A549 (cell line): Measurements from ENCODE around the gene C16orf92. TPM values are rescaled to one million over a fixed set of nuclear protein-coding genes. Genes with fewer than 3 reads are reported as not detected.
A peak's percentile ranks its signal among the peaks of the same experiment; 100 is the strongest.

ENCODE experiments used
- ATAC-seq, 2 experiments: fragments of 200-7000 bp in 1 of 2; fragments of >200 bp in 1 of 2; cut with Nextera tagmentation in 1 of 2; cut with Tn5 transposase in 1 of 2; 3 replicates each; pipeline versions ENCODE4 v1.8.0 to v1.9.1; 2018 to 2020; ENCODE audit warnings: mild to moderate bottlenecking in 1 of 2, moderate library complexity in 1 of 2
- CTCF ChIA-PET: fragments of 300-600 bp; sonication (Branson Sonifier 250); formaldehyde crosslinking; extraction: SDS; loops from one replicate; lab custom pipeline; 2021; ENCODE audit warnings: antibody characterized with exemption, inconsistent platforms; lab: Yijun Ruan, JAX
- POLR2A ChIA-PET: fragments of 350-600 bp; formaldehyde crosslinking; extraction: SDS; loops from one replicate; lab custom pipeline; 2021; ENCODE audit warnings: antibody characterized with exemption, inconsistent platforms; lab: Yijun Ruan, JAX
- DNase-seq, 2 experiments: peaks; one replicate each; pipeline versions ENCODE4 v3.0.0 to v3.0.0-alpha.2; 2011 to 2016; ENCODE audit warnings: low read depth in 1 of 2, low spot score in 1 of 2
- FAIRE-seq: peaks from 2 replicates; lab custom pipeline; 2011; peaks lifted over from hg19 to GRCh38; lab: Jason Lieb, UNC
- H3K27ac ChIP-seq, 2 experiments: fragments of >200 bp; sonication (Bioruptor Twin); formaldehyde crosslinking; 3 replicates each; pipeline ENCODE4 v1.5.1; 2016 to 2017
- H3K4me1 ChIP-seq: fragments of >200 bp; sonication (Bioruptor Twin); formaldehyde crosslinking; 3 replicates; pipeline ENCODE4 v1.6.1; 2016
- H3K4me2 ChIP-seq: fragments of >200 bp; sonication (Bioruptor Twin); formaldehyde crosslinking; 3 replicates; pipeline ENCODE4 v1.6.1; 2016
- H3K4me3 ChIP-seq: fragments of >200 bp; sonication (Bioruptor Twin); formaldehyde crosslinking; 3 replicates; pipeline ENCODE4 v1.5.1; 2016
- H3K9me3 ChIP-seq: fragments of >200 bp; sonication (Bioruptor Twin); formaldehyde crosslinking; 3 replicates; pipeline ENCODE4 v1.6.1; 2016
- ATOH8 ChIP-seq: fragments of 250-450 bp; sonication (Bioruptor Pico); IDR thresholded peaks from 2 replicates; pipeline ENCODE4 v1.5.0; 2020; ENCODE audit warnings: low read depth, mild to moderate bottlenecking, moderate library complexity
- BCL3 ChIP-seq: fragments of >200 bp; sonication (Bioruptor Twin); formaldehyde crosslinking; IDR thresholded peaks from 3 replicates; pipeline ENCODE4 v1.6.1; 2016
- CBX2 ChIP-seq: fragments of 200-600 bp; sonication (generic); IDR thresholded peaks from 2 replicates; pipeline ENCODE4 v1.6.1; 2016; ENCODE audit warnings: low read depth, mild to moderate bottlenecking, borderline replicate concordance
- CEBPB ChIP-seq, 2 experiments: fragments of >200 bp in 1 of 2; sonication (Bioruptor Twin) in 1 of 2; formaldehyde crosslinking in 1 of 2; IDR thresholded peaks; 2 replicates each; pipeline ENCODE4 v1.6.1; 2012 to 2016
- CTCF ChIP-seq: fragments of >200 bp; sonication (Bioruptor Twin); formaldehyde crosslinking; IDR thresholded peaks from 3 replicates; pipeline ENCODE4 v1.5.1; 2016
- EHF ChIP-seq: fragments of 250-450 bp; sonication (Bioruptor Pico); IDR thresholded peaks from 2 replicates; pipeline ENCODE4 v1.5.0; 2020; ENCODE audit warnings: mild to moderate bottlenecking
- FOXS1 ChIP-seq: fragments of 250-450 bp; sonication (Bioruptor Pico); IDR thresholded peaks from 2 replicates; pipeline ENCODE4 v1.5.0; 2020; ENCODE audit warnings: mild to moderate bottlenecking, moderate library complexity
- JUN ChIP-seq, 2 experiments: fragments of >200 bp; sonication (Bioruptor Twin); formaldehyde crosslinking; IDR thresholded peaks; 2 replicates in 1 of 2; 3 replicates in 1 of 2; pipeline ENCODE4 v1.6.1; 2016 to 2017
- JUNB ChIP-seq: fragments of >200 bp; sonication (Bioruptor Twin); formaldehyde crosslinking; IDR thresholded peaks from 2 replicates; pipeline ENCODE4 v1.6.1; 2016
- KDM1A ChIP-seq: fragments of 200-600 bp; sonication (generic); IDR thresholded peaks from 2 replicates; pipeline ENCODE4 v1.6.1; 2016; ENCODE audit warnings: low read depth, mild to moderate bottlenecking
- MAFK ChIP-seq: fragments of 450-650 bp; IDR thresholded peaks from 2 replicates; pipeline ENCODE4 v1.6.1; 2014; ENCODE audit not compliant: partially characterized antibody
- PHF8 ChIP-seq: fragments of 200-600 bp; sonication (generic); IDR thresholded peaks from 2 replicates; pipeline ENCODE4 v1.6.1; 2016; ENCODE audit warnings: low read depth, mild to moderate bottlenecking, antibody characterized with exemption, moderate library complexity, borderline replicate concordance
- POLR2AphosphoS2 ChIP-seq: conservative IDR thresholded peaks from 2 replicates; pipeline ENCODE4 v1.6.1; 2012; ENCODE audit warnings: low read length, improper control_type of control experiment, inconsistent platforms
- RAD21 ChIP-seq, 2 experiments: fragments of >200 bp in 1 of 2; sonication (Bioruptor Twin) in 1 of 2; formaldehyde crosslinking in 1 of 2; IDR thresholded peaks in 1 of 2; conservative IDR thresholded peaks in 1 of 2; 2 replicates in 1 of 2; 3 replicates in 1 of 2; pipeline ENCODE4 v1.6.1; 2012 to 2018; ENCODE audit warnings: inconsistent platforms in 1 of 2
- SMC3 ChIP-seq: fragments of >200 bp; sonication (Bioruptor Twin); formaldehyde crosslinking; IDR thresholded peaks from 3 replicates; pipeline ENCODE4 v1.6.1; 2018; ENCODE audit warnings: inconsistent platforms
- TP53 ChIP-seq: fragments of 250-450 bp; sonication (Bioruptor Pico); IDR thresholded peaks from 2 replicates; pipeline ENCODE4 v1.5.0; 2021; ENCODE audit warnings: mild to moderate bottlenecking, moderate library complexity
- USF2 ChIP-seq: fragments of 450-650 bp; IDR thresholded peaks from 2 replicates; pipeline ENCODE4 v1.6.1; 2014; ENCODE audit warnings: antibody characterized with exemption
- ZFP36 ChIP-seq: fragments of 450-650 bp; IDR thresholded peaks from 2 replicates; pipeline ENCODE4 v1.6.1; 2014; ENCODE audit warnings: borderline replicate concordance; ENCODE audit not compliant: partially characterized antibody
- WGBS: methylation state at CpG from one replicate; pipeline ENCODE4 v1.1.6; 2017; ENCODE audit errors: missing lambda C conversion rate; 5-methylcytosine and 5-hydroxymethylcytosine counted together
- polyA plus RNA-seq, 4 experiments: library from polyadenylated mRNA; depleted of rRNA in 3 of 4; stranded (reverse); fragments of >200 nt; fragmentation: RNase III in 1 of 4; extraction: RNeasy Plus Mini Kit Qiagen cat#74134 plus additional on column Dnase treatment in 1 of 4; gene quantifications; 2 replicates in 3 of 4; 3 replicates in 1 of 4; pipeline ENCODE4 v1.2.3, GENCODE V29; 2011 to 2017

Gene C16orf92
- polyA plus RNA-seq, 2 of the 4 experiments (the other 2 are of a cell fraction): not detected

GRCh38 chr16:30041841-30042240, 18.8 kb downstream of the C16orf92 start:
- Histone ChIP-seq H3K4me1 (no peaks in the 10 kb centered on the region), H3K27ac (no peak overlapping the region), H3K4me2 (no peak overlapping the region), H3K4me3 (no peak overlapping the region), H3K9me3 (no peaks in the 10 kb centered on the region)
- ATAC-seq (0 out of 6 replicates have a peak, but pooled peaks of 1 of the 2 experiments have one; percentile 41), DNase-seq (no peak), FAIRE-seq (no peak)
- ChIA-PET CTCF (interaction anchor here (0.7 to 5.2 kb wide), 13 partner anchors 9 to 234 kb away, joined by 3 to 61 read pairs (median 4); partner anchors contain the start of genes TBX6 and TLCD3B), POLR2A (no interaction called here)
- 24% methylated on average over 5 of the region's 5 CpGs for WGBS
- TF ChIP-seq EHF (CRISPR knock-in tag) (no peak), RAD21 (conservative IDR thresholded peaks at IDR 0.05 in 1 of 2, IDR thresholded peaks at IDR 0.05 in 1 of 2) (peak; percentile 61 to 75), SMC3 (peak; percentile 58), CBX2 (no peak), CTCF (peak; percentile 72), JUNB (no peak)

- ATAC-seq: peak; percentile 24 to 30; a peak in 1 of 6 replicates
Measured at GRCh38 chr16:30046178-30046577, 23.2 kb downstream of the C16orf92 start.

GRCh38 chr16:30046588-30046987, 23.6 kb downstream of the C16orf92 start:
- no peak for TF ChIP-seq JUN (IDR thresholded peaks at IDR 0.05)
- no peak for TF ChIP-seq MAFK
- TF ChIP-seq KDM1A: peak; percentile 28; the same call in 1 of the 2 replicates
- TF ChIP-seq EHF (CRISPR knock-in tag): no peak
- TF ChIP-seq FOXS1 (CRISPR knock-in tag): no peak
- no peak for TF ChIP-seq POLR2AphosphoS2
- no peak for TF ChIP-seq ATOH8 (CRISPR knock-in tag)
- peak; percentile 4 for TF ChIP-seq ZFP36
- no peak overlapping the region for H3K27ac ChIP-seq
- 92% methylated on average over 1 of the region's 1 CpG for WGBS
- no peak overlapping the region for H3K4me2 ChIP-seq
- POLR2A ChIA-PET: no interaction called here
- ATAC-seq (0 out of 6 replicates have a peak, but pooled peaks of 1 of the 2 experiments have one; percentile 22), DNase-seq (no peak), FAIRE-seq (no peak)
- H3K4me3 ChIP-seq: no peak overlapping the region
- H3K4me1 ChIP-seq: no peaks in the 10 kb centered on the region
- no peaks in the 10 kb centered on the region for H3K9me3 ChIP-seq
- CTCF ChIA-PET: interaction anchor here (0.8 to 4.6 kb wide), 4 partner anchors 9 to 46 kb away, joined by 3 to 34 read pairs (median 5); partner anchors contain the start of genes TBX6 and TLCD3B

More at GRCh38 chr16:30046178-30046577, 23.2 kb downstream of the C16orf92 start:
- CTCF ChIA-PET: interaction anchor here (0.8 to 4.6 kb wide), 4 partner anchors 9 to 46 kb away, joined by 3 to 34 read pairs (median 5); partner anchors contain the start of genes TBX6 and TLCD3B
- no peak overlapping the region for H3K4me3 ChIP-seq
- H3K4me1 ChIP-seq: no peaks in the 10 kb centered on the region
- H3K9me3 ChIP-seq: no peaks in the 10 kb centered on the region
- FAIRE-seq (no peak), DNase-seq (no peak)
- POLR2A ChIA-PET: no interaction called here
- TF ChIP-seq USF2: no peak
- H3K27ac ChIP-seq: no peak overlapping the region
- 70% methylated on average over 8 of the region's 8 CpGs for WGBS
- H3K4me2 ChIP-seq: no peak overlapping the region

- H3K27ac ChIP-seq: no peak overlapping the region
- ChIA-PET CTCF (interaction anchor here (1.4 to 4.6 kb wide), 3 partner anchors 14 to 42 kb away, joined by 3 to 34 read pairs (median 6); partner anchors contain the start of genes TBX6 and TLCD3B), POLR2A (no interaction called here)
- ATAC-seq (no peak), FAIRE-seq (no peak), DNase-seq (no peak)
- TF ChIP-seq CEBPB (IDR thresholded peaks at IDR 0.05) (no peak), TP53 (CRISPR knock-in tag) (no peak), PHF8 (no peak), BCL3 (no peak)
- no peak overlapping the region for H3K4me3 ChIP-seq
- 93% methylated on average over 8 of the region's 8 CpGs for WGBS
- no peak overlapping the region for H3K4me2 ChIP-seq
- H3K9me3 ChIP-seq: no peaks in the 10 kb centered on the region
- peaks cover 16% of the 10 kb centered on the region for H3K4me1 ChIP-seq
Measured at GRCh38 chr16:30049871-30050270, 26.9 kb downstream of the C16orf92 start.
